Neuronal stem cell (in vitro differentiated cells): ENCODE data around the gene IL1B.

Source experiments
- DNase-seq: peaks from one replicate; pipeline ENCODE4 v3.0.0-alpha.2; 2013; ENCODE audit warnings: low spot score
- H2AFZ ChIP-seq: one replicate; pipeline ENCODE4 v1.6.1; 2013; ENCODE audit warnings: mild to moderate bottlenecking, low read length, inconsistent platforms
- H2AK5ac ChIP-seq: 2 replicates; pipeline ENCODE4 v1.6.1; 2013; ENCODE audit warnings: low read depth, mild to moderate bottlenecking, inconsistent platforms, low read length, moderate library complexity, mixed read lengths
- H2BK120ac ChIP-seq: 2 replicates; pipeline ENCODE4 v1.6.1; 2013; ENCODE audit warnings: low read depth, mild to moderate bottlenecking, inconsistent platforms, low read length, moderate library complexity, mixed read lengths
- H2BK12ac ChIP-seq: one replicate; pipeline ENCODE4 v1.6.1; 2013; ENCODE audit warnings: low read length, inconsistent platforms
- H2BK15ac ChIP-seq: 2 replicates; pipeline ENCODE4 v1.6.1; 2013; ENCODE audit warnings: mild to moderate bottlenecking, low read length, inconsistent platforms, mixed read lengths
- H2BK5ac ChIP-seq: one replicate; pipeline ENCODE4 v1.6.1; 2013; ENCODE audit warnings: inconsistent platforms, mild to moderate bottlenecking, low read length, moderate library complexity
- H3K14ac ChIP-seq: one replicate; pipeline ENCODE4 v1.6.1; 2013; ENCODE audit warnings: low read length, inconsistent platforms
- H3K18ac ChIP-seq: 2 replicates; pipeline ENCODE4 v1.6.1; 2013; ENCODE audit warnings: low read length, inconsistent platforms
- H3K23ac ChIP-seq: 2 replicates; pipeline ENCODE4 v1.6.1; 2013; ENCODE audit warnings: low read depth, mild to moderate bottlenecking, mixed read lengths, low read length, inconsistent platforms; ENCODE audit not compliant: poor library complexity
- H3K27ac ChIP-seq: replicated peaks from 3 replicates; pipeline ENCODE4 v1.5.1; 2013; ENCODE audit warnings: low read length, inconsistent platforms
- H3K27me3 ChIP-seq, 3 experiments: 2 replicates each; pipeline ENCODE4 v1.6.1; 2013; ENCODE audit warnings: low read length in 3 of 3, mild to moderate bottlenecking in 2 of 3, inconsistent platforms in 1 of 3, low read depth in 1 of 3, mixed read lengths in 1 of 3, moderate library complexity in 1 of 3; ENCODE audit not compliant: control insufficient read depth in 3 of 3, insufficient read depth in 3 of 3
- H3K36me3 ChIP-seq, 2 donors: replicated peaks in 1 of 2; 2 replicates each; pipeline ENCODE4 v1.6.1; 2013; ENCODE audit warnings: low read length in 2 of 2; ENCODE audit not compliant: control insufficient read depth in 2 of 2, insufficient read depth in 2 of 2
- H3K4ac ChIP-seq: 2 replicates; pipeline ENCODE4 v1.6.1; 2013; ENCODE audit warnings: inconsistent platforms, mild to moderate bottlenecking, low read length, moderate library complexity
- H3K4me1 ChIP-seq, 2 donors: 1 replicate in 1 of 2; 2 replicates in 1 of 2; pipeline ENCODE4 v1.6.1; 2013; ENCODE audit warnings: low read length in 2 of 2, low read depth in 1 of 2; ENCODE audit not compliant: control insufficient read depth in 2 of 2, insufficient read depth in 1 of 2
- H3K4me2 ChIP-seq: one replicate; pipeline ENCODE4 v1.6.1; 2013; ENCODE audit warnings: mild to moderate bottlenecking, low read length, inconsistent platforms; ENCODE audit not compliant: insufficient read depth, poor library complexity, severe bottlenecking
- H3K4me3 ChIP-seq, 2 donors: 2 replicates each; pipeline ENCODE4 v1.5.1; 2013; ENCODE audit warnings: low read length in 2 of 2, mild to moderate bottlenecking in 2 of 2, inconsistent platforms in 1 of 2, moderate library complexity in 1 of 2
- H3K79me1 ChIP-seq: one replicate; pipeline ENCODE4 v1.6.1; 2013; ENCODE audit warnings: low read depth, mild to moderate bottlenecking, inconsistent platforms, low read length, moderate library complexity
- H3K9ac ChIP-seq: one replicate; pipeline ENCODE4 v1.6.1; 2013; ENCODE audit warnings: mild to moderate bottlenecking, low read depth, low read length, inconsistent platforms; ENCODE audit not compliant: poor library complexity
- H3K9me3 ChIP-seq, 2 donors: replicated peaks in 1 of 2; 2 replicates each; pipeline versions ENCODE3 to v1.6.1; 2013; ENCODE audit warnings: low read length in 2 of 2, mild to moderate bottlenecking in 2 of 2, inconsistent platforms in 1 of 2, low read depth in 1 of 2, mixed read lengths in 1 of 2, moderate library complexity in 1 of 2; ENCODE audit not compliant: control insufficient read depth in 2 of 2, insufficient read depth in 1 of 2
- H4K8ac ChIP-seq: one replicate; pipeline ENCODE4 v1.6.1; 2013; ENCODE audit warnings: low read depth, mild to moderate bottlenecking, inconsistent platforms, low read length, moderate library complexity
- H4K91ac ChIP-seq: one replicate; pipeline ENCODE4 v1.6.1; 2013; ENCODE audit warnings: low read length, low read depth, mild to moderate bottlenecking, inconsistent platforms; ENCODE audit not compliant: poor library complexity
- WGBS, 2 donors: extraction: QIAGEN DNeasy Blood & Tissue Kit; methylation state at CpG; one replicate each; pipeline ENCODE4 v1.1.7; 2013; ENCODE audit warnings: missing lambda C conversion rate in 2 of 2, mixed read lengths in 1 of 2; ENCODE audit not compliant: insufficient read length in 2 of 2, insufficient replicate concordance in 1 of 2; ENCODE audit errors: extremely low coverage in 2 of 2; 5-methylcytosine and 5-hydroxymethylcytosine counted together

Gene IL1B

GRCh38 chr2:112793449-112793978, 43.1 kb downstream of the IL1B start:
- H3K4me2 ChIP-seq = no peak overlapping the region
- no peak overlapping the region for H2BK120ac ChIP-seq
- no peak overlapping the region for H2AK5ac ChIP-seq
- H3K9me3 ChIP-seq = no peaks in the 10 kb centered on the region
- no peak overlapping the region for H3K4ac ChIP-seq
- DNase-seq = no peak
- no peak overlapping the region for H3K14ac ChIP-seq
- H4K91ac ChIP-seq = no peak overlapping the region
- H2BK5ac ChIP-seq = no peak overlapping the region
- no peaks in the 10 kb centered on the region for H3K36me3 ChIP-seq
- no peak overlapping the region for H2BK15ac ChIP-seq
- H3K27ac ChIP-seq = no peak overlapping the region
- no peak overlapping the region for H3K18ac ChIP-seq
- no peak overlapping the region for H3K23ac ChIP-seq
- peak overlapping the region; percentile 47 for H3K9ac ChIP-seq
- no peak overlapping the region for H2AFZ ChIP-seq
- no peak overlapping the region for H4K8ac ChIP-seq
- H3K27me3 ChIP-seq = no peaks in the 10 kb centered on the region
- no peak overlapping the region for H3K4me3 ChIP-seq
- H2BK12ac ChIP-seq = no peak overlapping the region
- no CpG with 5 or more reads among the region's 3 CpGs for WGBS, 2 donors
- no peaks in the 10 kb centered on the region for H3K79me1 ChIP-seq
- no peaks in the 10 kb centered on the region for H3K4me1 ChIP-seq

GRCh38 chr2:112792419-112792818, 44.2 kb downstream of the IL1B start:
- H3K4me3 ChIP-seq = no peak overlapping the region
- no peak overlapping the region for H3K18ac ChIP-seq
- no peaks in the 10 kb centered on the region for H3K4me1 ChIP-seq
- H2BK15ac ChIP-seq = no peak overlapping the region
- H3K27me3 ChIP-seq = no peaks in the 10 kb centered on the region
- H3K9ac ChIP-seq = no peak overlapping the region
- no peak overlapping the region for H3K4me2 ChIP-seq
- no peak overlapping the region for H2BK12ac ChIP-seq
- WGBS, 2 donors = no CpG with 5 or more reads among the region's 5 CpGs
- no peaks in the 10 kb centered on the region for H3K9me3 ChIP-seq
- no peak overlapping the region for H3K4ac ChIP-seq
- no peak overlapping the region for H2AFZ ChIP-seq
- H2BK5ac ChIP-seq = no peak overlapping the region
- no peak overlapping the region for H3K27ac ChIP-seq
- no peak overlapping the region for H2BK120ac ChIP-seq
- H3K23ac ChIP-seq = no peak overlapping the region
- no peak overlapping the region for H4K8ac ChIP-seq
- no peak overlapping the region for H3K14ac ChIP-seq
- H4K91ac ChIP-seq = no peak overlapping the region
- H3K36me3 ChIP-seq = no peaks in the 10 kb centered on the region
- no peaks in the 10 kb centered on the region for H3K79me1 ChIP-seq
- no peak overlapping the region for H2AK5ac ChIP-seq
- DNase-seq = no peak

- H3K4me2 ChIP-seq = no peak overlapping the region
- H3K14ac ChIP-seq = no peak overlapping the region
- H3K4me3 ChIP-seq = no peak overlapping the region
- no peak overlapping the region for H2AK5ac ChIP-seq
- no peak overlapping the region for H2BK120ac ChIP-seq
- no peak overlapping the region for H4K8ac ChIP-seq
- no peak overlapping the region for H3K18ac ChIP-seq
- H3K9me3 ChIP-seq = no peaks in the 10 kb centered on the region
- H3K27me3 ChIP-seq = no peaks in the 10 kb centered on the region
- no peaks in the 10 kb centered on the region for H3K79me1 ChIP-seq
- H3K4ac ChIP-seq = no peak overlapping the region
- DNase-seq = no peak
- H2BK15ac ChIP-seq = no peak overlapping the region
- H4K91ac ChIP-seq = no peak overlapping the region
- no peak overlapping the region for H3K23ac ChIP-seq
- no peaks in the 10 kb centered on the region for H3K4me1 ChIP-seq
- H3K27ac ChIP-seq = no peak overlapping the region
- no peaks in the 10 kb centered on the region for H3K36me3 ChIP-seq
- no peak overlapping the region for H3K9ac ChIP-seq
- no peak overlapping the region for H2BK12ac ChIP-seq
- H2AFZ ChIP-seq = no peak overlapping the region
- WGBS, 2 donors = no CpG with 5 or more reads among the region's 3 CpGs
- no peak overlapping the region for H2BK5ac ChIP-seq
Measured at GRCh38 chr2:112791693-112792230, 44.8 kb downstream of the IL1B start.

- Histone ChIP-seq H2BK12ac (no peak overlapping the region), H3K9me3 (no peaks in the 10 kb centered on the region), H4K91ac (no peak overlapping the region), H3K14ac (no peak overlapping the region), H3K23ac (no peak overlapping the region), H3K79me1 (no peaks in the 10 kb centered on the region), H3K36me3 (no peaks in the 10 kb centered on the region), H3K27ac (no peak overlapping the region), H2BK120ac (no peak overlapping the region), H3K27me3 (no peaks in the 10 kb centered on the region), H3K9ac (no peak overlapping the region), H2AK5ac (no peak overlapping the region), H2AFZ (no peak overlapping the region), H3K4me3 (no peak overlapping the region), H3K4ac (no peak overlapping the region), H3K18ac (no peak overlapping the region), H2BK5ac (no peak overlapping the region), H3K4me2 (no peak overlapping the region), H2BK15ac (no peak overlapping the region), H3K4me1 (no peaks in the 10 kb centered on the region), H4K8ac (no peak overlapping the region)
- no peak for DNase-seq
- WGBS, 2 donors = no CpG with 5 or more reads among the region's 3 CpGs
Measured at GRCh38 chr2:112791019-112791418, 45.6 kb downstream of the IL1B start.
